Sigmoid colon (tissue), 4 donors: ENCODE data around the gene RBM5.

Experiments used
- EP300 ChIP-seq, 4 donors: sonication (generic); formaldehyde crosslinking; IDR thresholded peaks; one replicate each; pipeline ENCODE4 v1.6.1; 2017; ENCODE audit warnings: antibody characterized with exemption in 4 of 4
- POLR2AphosphoS5 ChIP-seq, 4 donors: sonication (generic); formaldehyde crosslinking; IDR thresholded peaks; one replicate each; pipeline ENCODE4 v1.6.1; 2017; ENCODE audit warnings: antibody characterized with exemption in 4 of 4

GRCh38 chr3:50088725-50089608, at the start of gene RBM5:
- TF ChIP-seq EP300 (IDR thresholded peaks at IDR 0.05) (no peak), POLR2AphosphoS5 (IDR thresholded peaks at IDR 0.05) (peak; percentile 77 to 92 (median 89))
